Loucy (cell line): ENCODE data around the gene CAMK2G.
A peak's percentile ranks its signal among the peaks of the same experiment; 100 is the strongest.

Experiments
- EZH2phosphoT487 ChIP-seq: fragments of 200-600 bp; IDR thresholded peaks from 2 replicates; pipeline ENCODE4 v1.6.1; 2018; ENCODE audit warnings: antibody characterized with exemption, mild to moderate bottlenecking, moderate library complexity, borderline replicate concordance
- TF ChIP-seq, protein P1 (sequence below): fragments of 200-600 bp; sonication (generic); conservative IDR thresholded peaks from 2 replicates; pipeline ENCODE4 v1.5.1; 2014; ENCODE audit warnings: mild to moderate bottlenecking, antibody characterized with exemption, low read length

- TF ChIP-seq, protein P1, sequence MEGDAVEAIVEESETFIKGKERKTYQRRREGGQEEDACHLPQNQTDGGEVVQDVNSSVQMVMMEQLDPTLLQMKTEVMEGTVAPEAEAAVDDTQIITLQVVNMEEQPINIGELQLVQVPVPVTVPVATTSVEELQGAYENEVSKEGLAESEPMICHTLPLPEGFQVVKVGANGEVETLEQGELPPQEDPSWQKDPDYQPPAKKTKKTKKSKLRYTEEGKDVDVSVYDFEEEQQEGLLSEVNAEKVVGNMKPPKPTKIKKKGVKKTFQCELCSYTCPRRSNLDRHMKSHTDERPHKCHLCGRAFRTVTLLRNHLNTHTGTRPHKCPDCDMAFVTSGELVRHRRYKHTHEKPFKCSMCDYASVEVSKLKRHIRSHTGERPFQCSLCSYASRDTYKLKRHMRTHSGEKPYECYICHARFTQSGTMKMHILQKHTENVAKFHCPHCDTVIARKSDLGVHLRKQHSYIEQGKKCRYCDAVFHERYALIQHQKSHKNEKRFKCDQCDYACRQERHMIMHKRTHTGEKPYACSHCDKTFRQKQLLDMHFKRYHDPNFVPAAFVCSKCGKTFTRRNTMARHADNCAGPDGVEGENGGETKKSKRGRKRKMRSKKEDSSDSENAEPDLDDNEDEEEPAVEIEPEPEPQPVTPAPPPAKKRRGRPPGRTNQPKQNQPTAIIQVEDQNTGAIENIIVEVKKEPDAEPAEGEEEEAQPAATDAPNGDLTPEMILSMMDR = peak; percentile 98
- no peak for TF ChIP-seq EZH2phosphoT487
Observed at GRCh38 chr10:73879296-73880173, 5.2 kb upstream of the CAMK2G start.
